Testis (tissue), 3 donors: Measurements from ENCODE around the gene CDH13. TPM values are rescaled to one million over a fixed set of nuclear protein-coding genes. Genes with fewer than 3 reads are reported as not detected.

Experiments used
- DNase-seq: peaks from one replicate; pipeline ENCODE4 v3.0.0-alpha.2; 2019
- H3K27ac ChIP-seq, 2 donors: fragments of 200-600 bp; sonication (generic); one replicate each; pipeline ENCODE4 v1.5.1; 2019
- H3K27me3 ChIP-seq: fragments of 200-600 bp; sonication (generic); one replicate; pipeline ENCODE4 v1.5.1; 2019
- H3K36me3 ChIP-seq: fragments of 200-600 bp; sonication (generic); one replicate; pipeline ENCODE4 v1.5.1; 2017; ENCODE audit warnings: low read depth; ENCODE audit errors: missing control alignments
- H3K4me1 ChIP-seq: fragments of 200-600 bp; sonication (generic); one replicate; pipeline ENCODE4 v1.5.1; 2019
- H3K4me3 ChIP-seq, 2 donors: fragments of 200-600 bp; sonication (generic); one replicate each; pipeline ENCODE4 v1.5.1; 2017 to 2019
- H3K9me3 ChIP-seq: fragments of 200-600 bp; sonication (generic); one replicate; pipeline ENCODE4 v1.5.1; 2017
- CTCF ChIP-seq, 3 experiments: fragments of 450-650 bp in 2 of 3; fragments of 200-600 bp in 1 of 3; sonication (generic) in 1 of 3; IDR thresholded peaks; one replicate each; pipeline ENCODE4 v1.5.1; 2016 to 2019; ENCODE audit warnings: antibody characterized with exemption in 3 of 3, mild to moderate bottlenecking in 2 of 3, moderate library complexity in 1 of 3
- POLR2A ChIP-seq: fragments of 450-650 bp; IDR thresholded peaks from one replicate; pipeline ENCODE4 v1.6.1; 2017; ENCODE audit warnings: antibody characterized with exemption, mild to moderate bottlenecking, moderate library complexity
- WGBS, 2 donors: methylation state at CpG; one replicate each; pipeline ENCODE4 v1.1.5; 2018; 5-methylcytosine and 5-hydroxymethylcytosine counted together
- intact Hi-C: fragments of 100-400 bp; cut with DNase I; formaldehyde crosslinking; loops from one replicate; pipeline ENCODE4 v1.15.1; 2023; ENCODE audit warnings: low total_unique reads
- polyA plus RNA-seq: library from polyadenylated mRNA; stranded (reverse); fragments of 350-450 nt; fragmentation: Illumina TruSeq; extraction: RNeasy Lipid Tissue Mini Kit (QIAGEN cat#74804); gene quantifications from one replicate; pipeline ENCODE4 v1.2.3, GENCODE V29; 2014; ENCODE audit warnings: low read depth, low replicate concordance; ENCODE audit not compliant: insufficient read depth
- total RNA-seq, 2 donors: library from RNA; depleted of rRNA; stranded (reverse); fragments of >200 nt; gene quantifications; one replicate each; pipeline ENCODE4 v1.2.3, GENCODE V29; 2016

The CDH13 gene
- total and polyA plus RNA-seq, 3 donors from 2014 or later, result 1.2 to 11.1 (median 2.0) TPM

DNA sequence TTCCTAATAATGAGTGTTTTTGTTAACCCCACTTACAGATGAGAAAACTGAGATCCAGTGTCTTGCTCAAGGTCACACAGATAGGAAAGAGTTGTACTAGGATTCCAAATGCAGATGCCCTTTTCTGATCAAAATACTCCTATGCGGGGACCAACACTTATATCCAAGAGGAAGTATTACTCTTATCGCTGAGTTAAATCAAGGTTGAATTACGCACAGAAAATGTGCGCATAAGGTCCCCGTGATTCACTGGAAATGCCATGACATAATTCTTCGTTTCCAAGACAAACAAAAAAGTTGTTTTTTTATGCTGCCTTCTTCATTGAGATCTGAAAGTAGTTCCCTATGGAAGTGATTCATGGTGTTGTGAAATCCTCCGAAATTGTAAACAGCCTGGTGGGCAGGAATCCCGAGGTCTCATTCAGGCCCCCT lies 717.2 kb downstream of the CDH13 start:
- H3K27ac ChIP-seq, result no peak overlapping the region
- intact Hi-C loops, result no loop called here
- no peak for DNase-seq

GRCh38 chr16:83345846-83346640 lies 719.3 kb downstream of the CDH13 start:
- no peak for DNase-seq
- Histone ChIP-seq H3K9me3 (no peaks in the 10 kb centered on the region), H3K4me1 (no peaks in the 10 kb centered on the region), H3K4me3 (no peak overlapping the region), H3K27ac (no peak overlapping the region), H3K36me3 (no peaks in the 10 kb centered on the region), H3K27me3 (no peaks in the 10 kb centered on the region)
- intact Hi-C loops, result no loop called here
- no peak for TF ChIP-seq CTCF (IDR thresholded peaks at IDR 0.05)
- WGBS, 2 donors, result 76 to 80% methylated on average over 14 of the region's 14 CpGs

More for the DNA sequence above, 717.2 kb downstream of the CDH13 start:
- Histone ChIP-seq H3K27me3 (no peaks in the 10 kb centered on the region), H3K9me3 (no peaks in the 10 kb centered on the region), H3K4me3 (no peak overlapping the region), H3K36me3 (no peaks in the 10 kb centered on the region), H3K4me1 (no peaks in the 10 kb centered on the region)
- TF ChIP-seq POLR2A (no peak), CTCF (IDR thresholded peaks at IDR 0.05) (no peak)
- 69 to 76% methylated on average over 8 of the region's 8 CpGs for WGBS, 2 donors

DNA sequence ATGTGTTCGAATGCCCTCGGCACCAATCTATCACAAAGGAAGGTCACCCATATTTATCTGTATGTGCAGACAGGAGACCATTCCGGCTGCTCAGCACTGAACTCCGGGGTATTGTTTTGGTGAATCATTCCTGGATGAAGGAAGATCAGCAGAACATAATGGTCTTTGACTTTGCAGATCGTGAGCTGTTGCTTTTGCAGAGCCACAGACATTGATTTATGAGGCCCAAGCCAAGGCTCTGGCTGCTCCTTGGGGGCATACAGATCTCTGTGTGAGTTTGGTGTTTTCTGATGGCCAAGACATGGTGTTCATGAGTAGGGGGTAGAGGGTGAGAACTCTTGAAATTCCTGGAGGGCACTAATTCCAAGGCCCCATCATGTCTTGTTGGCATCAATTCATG lies 722.2 kb downstream of the CDH13 start:
- Histone ChIP-seq H3K4me1 (no peaks in the 10 kb centered on the region), H3K27ac (no peak overlapping the region), H3K27me3 (no peaks in the 10 kb centered on the region), H3K9me3 (no peaks in the 10 kb centered on the region), H3K4me3 (no peak overlapping the region), H3K36me3 (no peaks in the 10 kb centered on the region)
- TF ChIP-seq CTCF (IDR thresholded peaks at IDR 0.05) (no peak), POLR2A (no peak)
- WGBS, 2 donors, result 78 to 85% methylated on average over 5 of the region's 5 CpGs
- DNase-seq, result no peak
- intact Hi-C loops, result no loop called here

DNA sequence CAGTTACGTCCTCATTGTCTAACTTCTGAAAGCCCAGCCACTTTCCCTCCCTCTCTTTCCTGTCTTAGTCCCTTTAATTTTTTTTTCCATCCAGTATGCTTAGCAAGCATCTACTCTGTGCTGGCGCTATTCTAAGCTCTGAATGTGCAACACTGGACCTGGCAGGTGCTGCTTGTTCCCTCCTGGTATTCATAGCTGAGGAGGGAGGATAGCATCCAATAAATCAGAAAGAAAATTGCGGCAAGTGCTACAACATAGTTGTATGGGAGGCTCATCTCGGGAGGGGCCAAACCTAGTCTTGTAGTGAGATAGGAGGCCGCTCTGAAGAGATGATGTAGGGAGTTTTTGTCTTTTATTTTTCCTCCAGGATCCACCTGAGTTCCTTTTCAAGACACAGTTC lies 723.7 kb downstream of the CDH13 start:
- intact Hi-C loops, result no loop called here
- WGBS, 2 donors, result 32 to 54% methylated on average over 5 of the region's 5 CpGs
- no peaks in the 10 kb centered on the region for H3K27me3 ChIP-seq

More for the DNA sequence above, 723.7 kb downstream of the CDH13 start:
- Histone ChIP-seq H3K4me3 (no peak overlapping the region), H3K9me3 (no peaks in the 10 kb centered on the region), H3K27ac (no peak overlapping the region), H3K36me3 (no peaks in the 10 kb centered on the region), H3K4me1 (no peaks in the 10 kb centered on the region)
- no peak for DNase-seq
- TF ChIP-seq POLR2A, result no peak
- no peak for TF ChIP-seq CTCF (IDR thresholded peaks at IDR 0.05)
